Measurements from ENCODE around the gene ELAPOR1.

The ELAPOR1 gene

GRCh38 chr1:109078317-109078716 is 35.6 kb upstream of the ELAPOR1 start:
- no peak overlapping the region for H3K4me3 ChIP-seq (ENCODE audit: low read depth, low read length)
- no peak for DNase-seq (ENCODE audit: low read depth)
- TF ChIP-seq CTCF (IDR thresholded peaks at IDR 0.05; ENCODE audit: insufficient read depth, low read depth, low read length, missing control alignments): no peak

GRCh38 chr1:109079240-109079622 is 34.7 kb upstream of the ELAPOR1 start:
- DNase-seq (ENCODE audit: low read depth): no peak
- no peak overlapping the region for H3K4me3 ChIP-seq (ENCODE audit: low read depth, low read length)
- TF ChIP-seq CTCF (IDR thresholded peaks at IDR 0.05; ENCODE audit: insufficient read depth, low read depth, low read length, missing control alignments): no peak

- no peak for DNase-seq (ENCODE audit: low read depth)
- no peak for TF ChIP-seq CTCF (IDR thresholded peaks at IDR 0.05; ENCODE audit: insufficient read depth, low read depth, low read length, missing control alignments)
- no peak overlapping the region for H3K4me3 ChIP-seq (ENCODE audit: low read depth, low read length)
Observed at GRCh38 chr1:109080441-109081082, 33.4 kb upstream of the ELAPOR1 start.

- DNase-seq (ENCODE audit: low read depth): no peak
- TF ChIP-seq CTCF (IDR thresholded peaks at IDR 0.05; ENCODE audit: insufficient read depth, low read depth, low read length, missing control alignments): no peak
- H3K4me3 ChIP-seq (ENCODE audit: low read depth, low read length): no peak overlapping the region
Observed at GRCh38 chr1:109083501-109083900, 30.4 kb upstream of the ELAPOR1 start.

- no peak for TF ChIP-seq CTCF (IDR thresholded peaks at IDR 0.05; ENCODE audit: insufficient read depth, low read depth, low read length, missing control alignments)
- no peak for DNase-seq (ENCODE audit: low read depth)
Observed at GRCh38 chr1:109083923-109084322, 30.0 kb upstream of the ELAPOR1 start.

GRCh38 chr1:109084563-109085517 is 29.1 kb upstream of the ELAPOR1 start:
- no peak for TF ChIP-seq CTCF (IDR thresholded peaks at IDR 0.05; ENCODE audit: insufficient read depth, low read depth, low read length, missing control alignments)
- DNase-seq (ENCODE audit: low read depth): no peak
- H3K4me3 ChIP-seq (ENCODE audit: low read depth, low read length): no peak overlapping the region

More at GRCh38 chr1:109083923-109084322, 30.0 kb upstream of the ELAPOR1 start:
- no peak overlapping the region for H3K4me3 ChIP-seq (ENCODE audit: low read depth, low read length)
